ENCODE results near the gene RFXAP.

Gene RFXAP

GRCh38 chr13:36795463-36795862 lies 23.6 kb upstream of the RFXAP start:
- H3K27ac ChIP-seq: no peak overlapping the region
- TF ChIP-seq ZFX (IDR thresholded peaks at IDR 0.05) (no peak), CTCF (conservative IDR thresholded peaks at IDR 0.05) (no peak)

- TF ChIP-seq CTCF (conservative IDR thresholded peaks at IDR 0.05) (no peak), ZFX (IDR thresholded peaks at IDR 0.05) (no peak)
- H3K27ac ChIP-seq: no peak overlapping the region
Observed at GRCh38 chr13:36796052-36796451, 23.0 kb upstream of the RFXAP start.

GRCh38 chr13:36801035-36801434 lies 18.0 kb upstream of the RFXAP start:
- TF ChIP-seq ZFX (IDR thresholded peaks at IDR 0.05) (no peak), CTCF (conservative IDR thresholded peaks at IDR 0.05) (no peak)

GRCh38 chr13:36804588-36804987 lies 14.4 kb upstream of the RFXAP start:
- no peak overlapping the region for H3K27ac ChIP-seq
- no peak for TF ChIP-seq ZFX (IDR thresholded peaks at IDR 0.05)
- TF ChIP-seq CTCF (conservative IDR thresholded peaks at IDR 0.05): no peak

More at GRCh38 chr13:36801035-36801434, 18.0 kb upstream of the RFXAP start:
- H3K27ac ChIP-seq: no peak overlapping the region

GRCh38 chr13:36806102-36806501 lies 12.9 kb upstream of the RFXAP start:
- H3K27ac ChIP-seq: no peak overlapping the region
- no peak for TF ChIP-seq ZFX (IDR thresholded peaks at IDR 0.05)
- no peak for TF ChIP-seq CTCF (conservative IDR thresholded peaks at IDR 0.05)

GRCh38 chr13:36807616-36808015 lies 11.4 kb upstream of the RFXAP start:
- H3K27ac ChIP-seq: no peak overlapping the region
- no peak for TF ChIP-seq ZFX (IDR thresholded peaks at IDR 0.05)
- TF ChIP-seq CTCF (conservative IDR thresholded peaks at IDR 0.05): no peak

- TF ChIP-seq CTCF (conservative IDR thresholded peaks at IDR 0.05) (no peak), ZFX (IDR thresholded peaks at IDR 0.05) (no peak)
- no peak overlapping the region for H3K27ac ChIP-seq
Observed at GRCh38 chr13:36813225-36813624, 5.8 kb upstream of the RFXAP start.
